ENCODE measurements around the gene SMAGP. TPM values are rescaled to one million over a fixed set of nuclear protein-coding genes. Genes with fewer than 3 reads are reported as not detected.

SMAGP gene
- total and polyA plus RNA-seq, 2 of the 13 experiments (the other 11 are each of a cell fraction or from before 2014, with no cell fraction given): 9.2 TPM

GRCh38 chr12:51238510-51239334 is 31.5 kb downstream of the SMAGP start, which contains the start of gene DAZAP2 (continued):
- peak; percentile 52; the same call in 1 of the 2 replicates for TF ChIP-seq ZNF263 (CRISPR knock-in tag; IDR thresholded peaks at IDR 0.05)
- peak; percentile 39; the same call in 1 of the 2 replicates for TF ChIP-seq ZNF580 (CRISPR knock-in tag; IDR thresholded peaks at IDR 0.05; ENCODE audit: borderline replicate concordance, low read depth)
- TF ChIP-seq SATB2 (CRISPR knock-in tag; IDR thresholded peaks at IDR 0.05): 0 out of 2 replicates have a peak, but pooled peaks have one; percentile 50
- 0 out of 2 replicates have a peak, but pooled peaks have one; percentile 72 for TF ChIP-seq YEATS2 (CRISPR knock-in tag; IDR thresholded peaks at IDR 0.05; ENCODE audit: borderline replicate concordance)
- TF ChIP-seq ZNF724P (CRISPR knock-in tag; IDR thresholded peaks at IDR 0.05; ENCODE audit: borderline replicate concordance): peak; percentile 52; the same call in 1 of the 2 replicates
- TF ChIP-seq ZNF569 (CRISPR knock-in tag; IDR thresholded peaks at IDR 0.05; ENCODE audit: borderline replicate concordance): no peak
- TF ChIP-seq SKI (IDR thresholded peaks at IDR 0.05; ENCODE audit: partially characterized antibody): peak; percentile 8
- TF ChIP-seq POLR2G (IDR thresholded peaks at IDR 0.05; ENCODE audit: low read depth, low read length): peak; percentile 76
- TF ChIP-seq DBP (CRISPR knock-in tag; IDR thresholded peaks at IDR 0.05; ENCODE audit: not compliant biosample characterization): peak; percentile 60
- no peak for TF ChIP-seq JUNB (CRISPR knock-in tag; IDR thresholded peaks at IDR 0.05; ENCODE audit: borderline replicate concordance)
- TF ChIP-seq RFX1 (IDR thresholded peaks at IDR 0.05): no peak
- TF ChIP-seq PBX3 (CRISPR knock-in tag; IDR thresholded peaks at IDR 0.05; ENCODE audit: borderline replicate concordance): peak; percentile 76
- no peak for TF ChIP-seq NFE2L2 (IDR thresholded peaks at IDR 0.05; ENCODE audit: low read length)
- TF ChIP-seq PATZ1 (CRISPR knock-in tag; IDR thresholded peaks at IDR 0.05): peak; percentile 82
- TF ChIP-seq GTF2F1 (IDR thresholded peaks at IDR 0.05; ENCODE audit: low read length): peak; percentile 40; the same call in 1 of the 2 replicates
- 0 out of 2 replicates have a peak, but pooled peaks have one; percentile 39 for TF ChIP-seq POLR2AphosphoS2 (IDR thresholded peaks at IDR 0.05; ENCODE audit: low read depth, low read length)
- TF ChIP-seq ISX (CRISPR knock-in tag; conservative IDR thresholded peaks at IDR 0.05): 0 out of 2 replicates have a peak, but pooled peaks have one; percentile 65
- TF ChIP-seq HIVEP1 (CRISPR knock-in tag; IDR thresholded peaks at IDR 0.05): no peak
- peak; percentile 52; the same call in 1 of the 2 replicates for TF ChIP-seq ATAD3A (CRISPR knock-in tag; IDR thresholded peaks at IDR 0.05)
- TF ChIP-seq KLF16 (CRISPR knock-in tag; IDR thresholded peaks at IDR 0.05): peak; percentile 38 to 48; a peak in 1 of 4 replicates
- no peak; the same call in 1 of the 2 replicates for TF ChIP-seq ZBTB4 (CRISPR knock-in tag; IDR thresholded peaks at IDR 0.05; ENCODE audit: borderline replicate concordance)
- 0 out of 2 replicates have a peak, but pooled peaks have one; percentile 67 for TF ChIP-seq FLYWCH1 (CRISPR knock-in tag; IDR thresholded peaks at IDR 0.05)

All from HepG2 (cell line).